ENCODE results near the gene IL15RA.
"Not testable (repeated sequence)": the region's sequence is repeated elsewhere in the genome, so short reads cannot be mapped to it uniquely, and the experiment has no call there.

IL15RA gene

DNA sequence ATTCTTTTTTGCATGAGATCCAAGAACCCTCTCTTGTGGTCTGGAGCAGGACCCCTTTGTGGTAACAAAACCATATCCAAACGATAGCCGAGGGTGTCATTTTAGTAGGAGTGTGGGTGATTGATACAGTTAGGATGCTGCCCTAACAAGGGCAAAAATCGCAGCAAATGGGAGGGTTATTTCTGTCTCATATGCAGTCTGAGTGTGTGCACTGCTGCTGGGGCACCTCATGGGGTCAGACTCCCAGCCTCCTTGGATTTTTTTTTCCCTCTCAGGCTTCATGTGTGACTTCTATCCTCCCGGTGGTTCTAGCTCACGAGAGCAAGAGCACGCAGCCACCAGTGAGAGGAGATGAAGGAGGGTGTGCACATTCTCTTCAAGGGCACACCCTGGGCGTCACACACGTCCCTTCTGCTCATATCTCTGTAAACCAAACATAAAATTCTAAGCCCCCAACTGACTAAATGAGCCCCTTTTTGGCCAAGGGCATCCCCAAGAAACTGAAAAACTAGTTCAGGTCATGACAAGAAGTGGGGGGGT lies 28.6 kb upstream of the IL15RA start:
- no peak for DNase-seq

DNA sequence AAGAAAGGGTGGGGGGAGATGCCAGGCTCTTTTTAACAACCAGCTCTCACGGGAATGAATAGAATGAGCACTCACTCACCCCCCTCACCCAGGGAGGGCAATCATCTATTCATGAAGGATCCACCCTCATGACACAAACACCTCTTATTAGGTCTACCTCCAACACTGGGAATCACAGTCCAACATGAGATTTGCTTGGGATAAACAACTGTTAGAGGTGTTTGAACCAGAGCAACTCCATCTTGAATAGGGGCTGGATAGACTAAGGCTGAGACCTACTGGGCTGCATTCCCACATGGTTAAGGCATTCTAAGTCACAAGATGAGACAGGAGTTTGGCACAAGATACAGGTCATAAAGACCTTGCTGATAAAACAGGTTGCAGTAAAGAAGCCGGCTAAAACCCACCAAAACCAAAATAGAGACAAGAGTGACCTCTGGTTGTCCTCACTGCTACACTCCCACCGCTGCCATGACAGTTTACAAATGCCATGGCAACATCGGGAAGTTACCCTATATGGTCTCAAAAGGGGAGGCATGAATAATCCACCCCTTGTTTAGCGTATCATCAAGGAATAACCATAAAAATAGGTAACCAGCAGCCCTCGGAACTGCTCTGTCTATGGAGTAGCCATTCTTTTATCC lies 27.9 kb upstream of the IL15RA start:
- not testable (repeated sequence) for DNase-seq

GRCh38 chr10:6002809-6003510 lies 25.6 kb upstream of the IL15RA start:
- no peak for DNase-seq

DNA sequence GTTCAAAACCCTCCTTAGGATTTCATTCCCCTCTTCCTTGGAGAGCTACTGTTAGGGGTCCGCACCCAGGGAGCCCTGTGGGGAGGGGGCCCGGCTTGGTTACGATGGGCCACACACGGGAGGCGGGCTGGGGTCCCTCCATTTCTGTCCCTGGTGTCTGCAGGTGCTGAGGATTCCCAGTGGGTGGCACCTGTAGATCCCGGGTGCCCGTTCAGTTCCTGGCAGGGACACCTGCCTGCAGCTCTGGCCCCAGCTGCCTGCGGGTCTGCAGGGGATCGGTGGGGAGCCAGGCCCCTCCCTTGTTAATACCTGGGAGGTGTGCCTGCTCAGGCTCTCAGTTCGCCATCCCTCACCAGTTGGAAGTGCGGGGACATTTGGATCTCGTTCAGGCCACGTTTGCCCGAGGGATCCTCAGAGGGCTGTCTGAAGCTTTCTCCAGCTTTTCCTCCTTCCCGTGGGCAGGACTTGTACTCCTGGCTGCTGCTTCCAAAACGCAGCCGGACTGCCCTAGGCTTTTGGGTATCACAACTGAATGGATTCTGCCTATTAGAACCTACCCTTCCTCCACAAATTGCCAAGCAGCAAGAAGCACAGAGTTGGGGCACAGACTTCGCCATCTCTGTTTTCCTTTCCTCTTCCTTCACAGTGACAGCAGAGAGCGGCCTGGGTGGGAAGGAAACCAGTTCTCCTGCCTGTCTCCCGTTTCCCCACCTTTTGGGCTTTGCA lies 22.3 kb upstream of the IL15RA start:
- DNase-seq = no peak

DNA sequence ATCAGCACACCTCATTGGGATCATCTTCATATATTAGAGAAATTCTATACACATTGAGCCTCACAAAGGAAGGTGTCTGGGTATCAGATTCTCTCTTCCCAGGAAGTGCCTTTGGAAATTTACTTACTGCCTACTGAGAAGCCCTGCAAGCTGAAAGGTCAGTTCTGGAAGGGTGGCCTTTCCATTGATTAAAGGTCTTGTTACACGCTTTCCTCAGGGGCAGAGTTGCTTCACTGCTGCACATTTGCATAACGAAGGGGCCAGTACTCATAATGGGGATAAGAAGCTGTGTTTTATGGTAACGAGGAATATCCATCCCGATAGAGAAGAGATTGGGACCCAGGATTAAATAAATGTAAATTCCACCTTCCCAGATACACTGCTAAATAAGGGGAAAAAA lies 19.4 kb upstream of the IL15RA start:
- no peak for DNase-seq

DNA sequence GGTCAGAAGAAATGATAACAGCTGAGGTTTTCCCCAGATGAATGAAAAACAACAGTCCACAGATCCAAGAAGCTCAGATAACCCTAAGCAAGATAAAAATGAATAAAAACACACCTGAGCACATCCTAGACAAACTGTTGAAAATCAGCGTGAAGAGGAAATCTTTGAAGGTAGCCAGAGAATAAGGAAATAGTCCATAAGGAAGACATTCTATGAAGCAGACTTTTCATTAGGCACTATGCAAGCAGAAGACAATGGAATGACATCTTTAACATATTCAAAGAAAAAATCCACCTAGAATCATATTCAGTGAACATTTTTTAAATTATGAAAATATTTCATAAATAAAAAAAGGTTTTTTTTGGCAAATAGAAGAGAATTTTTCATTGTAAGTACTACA lies 15.1 kb upstream of the IL15RA start:
- no peak for DNase-seq

DNA sequence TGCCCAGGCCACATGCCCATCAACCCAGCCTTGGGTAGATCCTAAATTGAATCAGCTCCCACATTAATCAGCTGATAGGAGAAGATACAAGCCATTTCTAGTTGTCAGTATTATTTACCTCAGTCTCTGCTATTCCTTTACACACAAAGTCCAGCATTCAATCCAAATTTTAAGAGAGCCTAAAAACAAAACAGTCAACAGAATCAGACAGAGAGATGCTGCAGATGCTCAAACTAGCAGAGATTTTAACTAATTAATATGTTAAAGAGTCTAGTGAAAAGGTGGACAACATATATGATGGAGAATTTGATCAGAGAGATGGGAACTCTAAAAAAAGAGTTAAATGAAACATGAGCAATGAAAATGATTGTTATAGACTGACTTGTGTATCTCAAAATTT lies 14.4 kb upstream of the IL15RA start:
- no peak for DNase-seq

DNA sequence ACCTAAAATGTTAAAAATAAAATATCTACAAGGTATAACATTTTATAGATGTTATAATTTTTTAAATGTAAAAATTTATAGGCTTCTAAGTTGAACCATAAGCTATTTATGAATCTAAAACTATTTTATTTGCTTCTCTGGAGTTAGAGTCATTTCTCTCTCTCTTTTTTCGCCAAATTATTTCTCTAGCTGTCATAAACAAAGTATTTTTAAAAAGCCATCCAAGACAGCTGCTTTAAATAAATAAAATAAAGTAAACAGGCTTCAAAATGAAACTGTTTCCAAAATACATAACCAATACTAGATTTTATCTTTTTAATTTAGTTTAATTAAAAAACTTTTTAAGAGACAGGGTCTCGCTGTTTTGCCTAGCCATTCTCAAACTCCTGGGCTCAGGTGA lies 12.4 kb upstream of the IL15RA start:
- no peak for DNase-seq

DNA sequence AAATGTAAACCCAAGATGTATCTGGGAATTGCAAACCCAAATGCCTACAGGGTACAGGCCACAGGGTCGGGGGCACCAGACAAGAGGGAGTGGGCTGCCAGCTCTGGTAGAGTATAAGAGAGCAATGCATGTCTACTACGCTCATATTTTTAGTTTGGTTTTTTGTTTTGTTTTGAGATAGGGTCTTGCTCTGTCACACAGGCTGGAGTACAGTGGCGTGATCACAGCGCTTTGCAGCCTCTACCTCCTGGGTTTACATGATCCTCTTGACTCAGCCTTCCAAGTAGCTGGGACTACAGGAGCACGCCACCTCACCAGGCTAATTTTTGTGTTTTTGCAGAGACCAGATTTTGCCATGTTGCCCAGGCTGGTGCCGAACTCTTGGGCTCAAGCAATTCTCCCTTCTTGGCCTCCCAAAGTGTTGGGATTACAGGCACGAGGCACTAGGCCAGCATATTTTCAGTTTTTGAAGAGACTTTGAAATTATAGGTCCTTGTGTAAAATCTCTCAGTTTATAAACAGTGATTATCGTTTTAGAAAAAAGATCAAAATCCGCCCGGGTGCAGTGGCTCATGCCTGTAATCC lies 11.1 kb upstream of the IL15RA start:
- DNase-seq = no peak

DNA sequence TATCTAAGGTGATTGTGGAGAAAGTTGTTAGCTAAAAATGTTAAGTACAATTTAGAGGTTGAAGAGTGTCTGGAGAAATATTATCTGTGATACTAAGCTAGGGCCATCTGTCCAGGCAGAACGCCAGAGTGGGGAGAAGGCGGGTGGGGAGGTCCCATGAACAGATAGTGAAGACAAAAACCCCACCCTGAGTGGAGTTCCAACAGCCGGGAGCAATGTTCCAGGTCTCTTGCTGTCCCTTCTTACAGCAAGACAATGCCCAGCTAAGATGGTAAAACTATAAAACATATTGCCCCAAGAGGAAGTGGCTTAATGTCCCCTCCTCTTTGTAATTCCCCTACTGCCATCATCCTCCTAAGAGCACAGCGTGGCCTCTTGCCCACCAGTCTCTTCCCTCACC lies 10.4 kb upstream of the IL15RA start:
- no peak for DNase-seq

- no peak for DNase-seq
Measured at GRCh38 chr10:5985029-5985428, 7.7 kb upstream of the IL15RA start.

GRCh38 chr10:5983774-5984173 lies 6.4 kb upstream of the IL15RA start:
- no peak for DNase-seq

DNA sequence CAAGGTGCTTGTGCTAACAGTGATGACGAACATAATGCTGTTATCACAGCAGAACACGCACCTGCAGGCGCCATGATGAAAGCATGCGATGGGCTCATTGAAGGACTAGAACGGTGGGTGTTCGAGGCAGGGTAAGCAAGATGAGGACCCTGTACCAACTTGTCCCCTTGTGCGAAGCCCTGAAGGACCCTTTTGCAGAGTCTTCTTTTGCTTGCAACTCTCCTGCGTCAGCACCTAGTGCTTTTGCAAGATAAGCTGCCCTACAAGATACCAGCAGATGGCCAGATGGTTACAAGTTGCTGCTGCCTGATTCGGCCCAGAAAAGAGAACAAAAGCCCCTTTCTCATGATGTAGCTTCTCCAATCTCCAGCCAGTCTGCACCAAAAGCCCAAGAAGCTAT lies 4.2 kb upstream of the IL15RA start:
- no peak for DNase-seq

- DNase-seq = no peak
Measured at GRCh38 chr10:5978230-5978489, 817 bp upstream of the IL15RA start.

- DNase-seq = peak; percentile 44
Measured at GRCh38 chr10:5976512-5977470, 552 bp downstream of the IL15RA start.

DNA sequence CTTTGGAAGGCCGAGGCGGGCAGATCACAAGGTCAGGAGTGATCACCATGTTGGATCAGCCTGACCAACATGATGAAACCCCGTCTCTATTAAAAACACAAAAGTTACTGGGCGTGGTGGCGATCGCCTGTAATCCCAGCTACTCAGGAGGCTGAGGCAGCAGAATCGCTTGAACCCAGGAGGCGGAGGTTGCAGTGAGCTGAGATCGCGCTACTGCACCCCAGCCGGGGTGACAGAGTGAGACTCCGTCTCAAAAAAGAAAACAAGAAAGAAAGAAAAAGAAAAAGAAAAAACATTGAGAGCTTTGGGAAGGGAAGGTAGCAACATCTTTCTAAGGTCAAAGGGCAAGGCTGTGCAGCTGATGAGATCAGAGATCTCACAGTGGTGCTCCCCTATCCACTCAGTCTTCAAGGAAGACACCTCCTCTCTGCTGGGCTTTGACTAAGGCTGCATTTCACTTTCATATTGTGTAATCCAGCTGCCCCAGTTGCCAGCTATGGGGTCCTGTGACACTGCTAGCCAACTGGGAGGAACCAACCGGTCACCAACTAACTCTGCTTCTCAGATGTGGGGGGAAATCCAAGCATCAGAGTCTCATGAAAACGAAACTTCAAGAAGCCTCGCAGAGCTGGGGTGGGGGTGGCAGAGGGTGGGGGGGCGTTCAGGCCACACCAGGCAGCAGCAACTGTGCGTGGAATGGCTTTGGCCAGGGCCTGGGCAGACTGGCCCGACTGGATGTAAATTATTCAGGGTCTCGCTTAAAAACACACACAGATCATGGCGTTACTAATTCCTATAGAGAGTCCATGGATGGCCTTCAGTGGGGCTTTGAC lies 1.5 kb downstream of the IL15RA start:
- peak; percentile 35 for DNase-seq

GRCh38 chr10:5973069-5973468 lies 4.3 kb downstream of the IL15RA start:
- DNase-seq = no peak

- DNase-seq = no peak
Measured at GRCh38 chr10:5971886-5972285, 5.5 kb downstream of the IL15RA start.

DNA sequence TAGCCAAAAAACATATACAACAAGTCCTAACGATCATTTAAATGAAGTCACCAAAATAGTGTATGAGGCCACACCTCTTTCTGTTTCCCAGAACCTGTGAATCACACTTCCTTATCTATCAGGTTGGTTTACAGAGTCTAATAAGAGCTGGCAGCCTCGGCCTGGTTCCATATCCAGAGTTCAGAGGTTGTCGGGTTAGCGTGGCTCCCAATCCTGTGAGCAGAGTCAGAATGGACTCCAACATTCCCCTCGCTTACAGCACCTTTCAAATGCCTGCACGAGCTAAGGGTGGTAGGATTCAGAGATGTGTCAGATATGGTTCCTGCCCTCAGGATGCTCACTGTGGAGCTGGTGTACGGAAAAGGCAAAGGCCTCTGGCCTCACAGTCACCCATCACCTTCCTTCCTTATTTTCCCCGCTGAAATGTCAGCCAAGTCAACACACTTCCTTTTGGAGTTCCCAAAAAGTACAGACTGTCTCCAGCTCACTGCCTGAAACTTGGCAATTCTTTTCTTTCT lies 6.0 kb downstream of the IL15RA start:
- peak; percentile 28 for DNase-seq

GRCh38 chr10:5970527-5970926 lies 6.8 kb downstream of the IL15RA start:
- DNase-seq = no peak

DNA sequence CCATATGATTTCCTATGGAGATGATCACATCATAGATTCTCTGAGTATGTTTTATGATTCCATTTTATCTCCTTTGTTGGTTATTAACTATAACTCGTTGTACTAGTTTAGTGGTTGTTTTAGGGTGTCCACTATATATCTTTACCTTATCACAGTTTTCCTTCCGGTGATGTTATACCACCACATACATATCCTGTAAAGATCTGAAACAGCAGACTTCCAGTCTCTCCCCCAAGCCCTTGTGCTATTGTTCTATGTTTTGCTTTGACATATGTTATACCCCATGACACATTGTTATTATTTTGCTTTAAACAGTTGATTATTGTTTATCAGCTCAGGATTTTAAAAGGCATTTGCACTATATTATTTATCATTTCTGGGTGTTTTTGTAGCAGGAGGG lies 7.3 kb downstream of the IL15RA start:
- no peak for DNase-seq

All from activated T-cell treated with anti-CD3 and anti-CD28 coated beads, Interleukin-2, amount 50 U/mL, for 1 hour (primary cell).